Panc1 (cell line): ENCODE measurements around the gene MYH7B.

Source experiments
- CTCF ChIP-seq: fragments of 450-650 bp; IDR thresholded peaks from 2 replicates; pipeline ENCODE4 v1.5.1; 2017; ENCODE audit warnings: mild to moderate bottlenecking
- POLR2AphosphoS5 ChIP-seq: IDR thresholded peaks from 2 replicates; pipeline ENCODE4 v1.6.1; 2012; ENCODE audit warnings: mild to moderate bottlenecking, low read depth, low read length, moderate library complexity
- REST ChIP-seq, 2 experiments: IDR thresholded peaks; 2 replicates each; pipeline ENCODE4 v1.6.1; 2011 to 2012; ENCODE audit warnings: low read depth in 2 of 2, control low read depth in 1 of 2, low read length in 1 of 2, mild to moderate bottlenecking in 1 of 2, moderate library complexity in 1 of 2; ENCODE audit not compliant: insufficient read depth in 1 of 2
- SIN3A ChIP-seq: IDR thresholded peaks from 2 replicates; pipeline ENCODE4 v1.6.1; 2012; ENCODE audit warnings: low read depth, mild to moderate bottlenecking, low read length, moderate library complexity, borderline replicate concordance; ENCODE audit not compliant: insufficient read depth

GRCh38 chr20:34984756-34985261, 29.1 kb downstream of the MYH7B start:
- TF ChIP-seq POLR2AphosphoS5 (no peak), CTCF (no peak), REST (IDR thresholded peaks at IDR 0.05; ENCODE audit: insufficient read depth in 1 of 2, low read depth in 2 of 2, low read length in 1 of 2) (no peak), SIN3A (no peak)
